ENCODE results near the gene MAGI3. TPM values are rescaled to one million over a fixed set of nuclear protein-coding genes. Genes with fewer than 3 reads are reported as not detected.

The MAGI3 gene
- total RNA-seq, 1 donor = 7.2 TPM

GRCh38 chr1:113683384-113684152 lies 293.3 kb downstream of the MAGI3 start:
- Histone ChIP-seq H3K79me2 (ENCODE audit: insufficient read depth, low read length) (no peaks in the 10 kb centered on the region), H3K4me3 (ENCODE audit: insufficient read depth, low read length) (no peak overlapping the region), H3K27me3 (ENCODE audit: insufficient read depth, low read length) (no peaks in the 10 kb centered on the region), H3K9me3 (ENCODE audit: low read depth, low read length) (no peaks in the 10 kb centered on the region), H3K27ac (ENCODE audit: low read depth, low read length) (peak overlapping the region; percentile 24), H3K4me2 (ENCODE audit: insufficient read depth, low read length) (peak overlapping the region; percentile 6), H4K20me1 (ENCODE audit: insufficient read depth, low read length) (no peaks in the 10 kb centered on the region), H2AFZ (ENCODE audit: low read length) (no peak overlapping the region), H3K4me1 (ENCODE audit: insufficient read depth, low read length) (no peaks in the 10 kb centered on the region), H3K36me3 (ENCODE audit: insufficient read depth, low read length) (no peaks in the 10 kb centered on the region)
- TF ChIP-seq CTCF (IDR thresholded peaks at IDR 0.05; ENCODE audit: extremely low read depth, low read depth, low read length) = no peak
- no peak for DNase-seq (ENCODE audit: insufficient read length, low spot score, missing footprints)

GRCh38 chr1:113684153-113684541 lies 293.8 kb downstream of the MAGI3 start:
- Histone ChIP-seq H3K79me2 (ENCODE audit: insufficient read depth, low read length) (no peaks in the 10 kb centered on the region), H3K4me3 (ENCODE audit: insufficient read depth, low read length) (no peak overlapping the region), H3K27me3 (ENCODE audit: insufficient read depth, low read length) (no peaks in the 10 kb centered on the region), H2AFZ (ENCODE audit: low read length) (no peak overlapping the region), H3K4me2 (ENCODE audit: insufficient read depth, low read length) (no peak overlapping the region), H3K27ac (ENCODE audit: low read depth, low read length) (peak overlapping the region; percentile 24), H4K20me1 (ENCODE audit: insufficient read depth, low read length) (no peaks in the 10 kb centered on the region), H3K9me3 (ENCODE audit: low read depth, low read length) (no peaks in the 10 kb centered on the region), H3K36me3 (ENCODE audit: insufficient read depth, low read length) (peaks cover under 1% of the 10 kb centered on the region), H3K4me1 (ENCODE audit: insufficient read depth, low read length) (no peaks in the 10 kb centered on the region)
- no peak for TF ChIP-seq CTCF (IDR thresholded peaks at IDR 0.05; ENCODE audit: extremely low read depth, low read depth, low read length)
- DNase-seq (ENCODE audit: insufficient read length, low spot score, missing footprints) = no peak

- no peak for TF ChIP-seq CTCF (IDR thresholded peaks at IDR 0.05; ENCODE audit: extremely low read depth, low read depth, low read length)
- Histone ChIP-seq H3K36me3 (ENCODE audit: insufficient read depth, low read length) (peaks cover 9% of the 10 kb centered on the region), H3K4me2 (ENCODE audit: insufficient read depth, low read length) (no peak overlapping the region)
Measured at GRCh38 chr1:113686891-113687618, 296.7 kb downstream of the MAGI3 start.

GRCh38 chr1:113691184-113691583 lies 300.9 kb downstream of the MAGI3 start:
- no peaks in the 10 kb centered on the region for H3K27me3 ChIP-seq (ENCODE audit: insufficient read depth, low read length)
- no peak overlapping the region for H2AFZ ChIP-seq (ENCODE audit: low read length)
- H3K9me3 ChIP-seq (ENCODE audit: low read depth, low read length) = peaks cover 5% of the 10 kb centered on the region
- no peak overlapping the region for H3K4me3 ChIP-seq (ENCODE audit: insufficient read depth, low read length)
- H3K27ac ChIP-seq (ENCODE audit: low read depth, low read length) = no peak overlapping the region
- no peak overlapping the region for H3K4me2 ChIP-seq (ENCODE audit: insufficient read depth, low read length)
- TF ChIP-seq CTCF (IDR thresholded peaks at IDR 0.05; ENCODE audit: extremely low read depth, low read depth, low read length) = no peak
- no peaks in the 10 kb centered on the region for H3K79me2 ChIP-seq (ENCODE audit: insufficient read depth, low read length)
- DNase-seq (ENCODE audit: insufficient read length, low spot score, missing footprints) = no peak
- H4K20me1 ChIP-seq (ENCODE audit: insufficient read depth, low read length) = no peaks in the 10 kb centered on the region
- H3K4me1 ChIP-seq (ENCODE audit: insufficient read depth, low read length) = no peaks in the 10 kb centered on the region
- peaks cover 14% of the 10 kb centered on the region for H3K36me3 ChIP-seq (ENCODE audit: insufficient read depth, low read length)

More at GRCh38 chr1:113686891-113687618, 296.7 kb downstream of the MAGI3 start:
- no peaks in the 10 kb centered on the region for H3K27me3 ChIP-seq (ENCODE audit: insufficient read depth, low read length)
- no peaks in the 10 kb centered on the region for H3K79me2 ChIP-seq (ENCODE audit: insufficient read depth, low read length)
- no peak overlapping the region for H3K4me3 ChIP-seq (ENCODE audit: insufficient read depth, low read length)
- H4K20me1 ChIP-seq (ENCODE audit: insufficient read depth, low read length) = no peaks in the 10 kb centered on the region
- no peaks in the 10 kb centered on the region for H3K9me3 ChIP-seq (ENCODE audit: low read depth, low read length)
- peak overlapping the region; percentile 17 for H3K27ac ChIP-seq (ENCODE audit: low read depth, low read length)
- no peak for DNase-seq (ENCODE audit: insufficient read length, low spot score, missing footprints)
- H2AFZ ChIP-seq (ENCODE audit: low read length) = no peak overlapping the region
- no peaks in the 10 kb centered on the region for H3K4me1 ChIP-seq (ENCODE audit: insufficient read depth, low read length)

Measured in osteoblast (primary cell).